ENCODE data around the gene SRCIN1. TPM values are rescaled to one million over a fixed set of nuclear protein-coding genes. Genes with fewer than 3 reads are reported as not detected.

Gene SRCIN1
- total RNA-seq, 4 donors from 2014 or later: 1.2 to 2.7 (median 2.3) TPM

- Histone ChIP-seq H3K4me3 (peak overlapping the region; percentile 25 to 35 (median 30)), H3K36me3 (no peaks in the 10 kb centered on the region), H3K9me3 (no peaks in the 10 kb centered on the region), H3K27me3 (peaks cover 2 to 91% (median 31%) of the 10 kb centered on the region in 4 donors), H3K27ac (replicated peaks in 1 of 4) (no peak overlapping the region), H3K4me1 (peaks cover 9 to 23% (median 20%) of the 10 kb centered on the region in 4 donors)
- DNase-seq (ENCODE audit: extremely low spot score): no peak
- TF ChIP-seq POLR2A (IDR thresholded peaks at IDR 0.05; ENCODE audit: low read depth) (no peak), CTCF (IDR thresholded peaks at IDR 0.05) (no peak), EP300 (IDR thresholded peaks at IDR 0.05) (no peak), POLR2AphosphoS5 (IDR thresholded peaks at IDR 0.05) (no peak)
- intact Hi-C loops (cut with DNase I): no loop called here
- 9% methylated on average over 34 of the region's 63 CpGs for WGBS
Observed at GRCh38 chr17:38578229-38579082, 27.3 kb downstream of the SRCIN1 start.

- peaks cover 9 to 29% (median 25%) of the 10 kb centered on the region in 4 donors for H3K4me1 ChIP-seq
- WGBS: 68% methylated on average over 5 of the region's 12 CpGs
- H3K36me3 ChIP-seq: no peaks in the 10 kb centered on the region
- no peak for DNase-seq (ENCODE audit: extremely low spot score)
- intact Hi-C loops (cut with DNase I): no loop called here
- peaks cover 2 to 92% (median 38%) of the 10 kb centered on the region in 4 donors for H3K27me3 ChIP-seq
- H3K4me3 ChIP-seq: peak overlapping the region in 1 of 4 donors; percentile 35
- no peak for TF ChIP-seq EP300 (IDR thresholded peaks at IDR 0.05)
- no peak for TF ChIP-seq POLR2AphosphoS5 (IDR thresholded peaks at IDR 0.05)
- no peak for TF ChIP-seq POLR2A (IDR thresholded peaks at IDR 0.05; ENCODE audit: low read depth)
- TF ChIP-seq CTCF (IDR thresholded peaks at IDR 0.05): no peak
- no peaks in the 10 kb centered on the region for H3K9me3 ChIP-seq
- H3K27ac ChIP-seq (replicated peaks in 1 of 4): no peak overlapping the region
Observed at GRCh38 chr17:38577645-38578173, 28.0 kb downstream of the SRCIN1 start.

GRCh38 chr17:38577244-38577643, 28.5 kb downstream of the SRCIN1 start:
- Histone ChIP-seq H3K36me3 (no peaks in the 10 kb centered on the region), H3K27ac (replicated peaks in 1 of 4) (no peak overlapping the region), H3K9me3 (no peaks in the 10 kb centered on the region), H3K27me3 (peaks cover 2 to 92% (median 42%) of the 10 kb centered on the region in 4 donors), H3K4me3 (no peak overlapping the region), H3K4me1 (peaks cover 9 to 34% (median 29%) of the 10 kb centered on the region in 4 donors)
- intact Hi-C loops (cut with DNase I): no loop called here
- TF ChIP-seq POLR2AphosphoS5 (IDR thresholded peaks at IDR 0.05): no peak
- TF ChIP-seq POLR2A (IDR thresholded peaks at IDR 0.05; ENCODE audit: low read depth): no peak
- TF ChIP-seq CTCF (IDR thresholded peaks at IDR 0.05): no peak
- TF ChIP-seq EP300 (IDR thresholded peaks at IDR 0.05): no peak
- WGBS: 78% methylated on average over 3 of the region's 3 CpGs
- no peak for DNase-seq (ENCODE audit: extremely low spot score)

- Histone ChIP-seq H3K27ac (replicated peaks in 1 of 4) (no peak overlapping the region), H3K36me3 (no peaks in the 10 kb centered on the region), H3K4me1 (peaks cover 9 to 44% (median 38%) of the 10 kb centered on the region in 4 donors), H3K27me3 (peaks cover 2 to 100% (median 48%) of the 10 kb centered on the region in 4 donors), H3K9me3 (no peaks in the 10 kb centered on the region), H3K4me3 (no peak overlapping the region)
- no peak for DNase-seq (ENCODE audit: extremely low spot score)
- WGBS: 53% methylated on average over 5 of the region's 5 CpGs
- TF ChIP-seq EP300 (IDR thresholded peaks at IDR 0.05) (no peak), POLR2A (IDR thresholded peaks at IDR 0.05; ENCODE audit: low read depth) (no peak), POLR2AphosphoS5 (IDR thresholded peaks at IDR 0.05) (no peak), CTCF (IDR thresholded peaks at IDR 0.05) (no peak)
- intact Hi-C loops (cut with DNase I): no loop called here
Observed at GRCh38 chr17:38575781-38576180, 30.0 kb downstream of the SRCIN1 start.

All from esophagus muscularis mucosa (tissue), 4 donors.